H1 (cell line): ENCODE results near the gene TCF21. TPM values are rescaled to one million over a fixed set of nuclear protein-coding genes. Genes with fewer than 3 reads are reported as not detected.

Experiments
- BCL11A ChIP-seq, 2 experiments: IDR thresholded peaks; one replicate each; pipeline ENCODE4 v1.6.1; 2011; ENCODE audit warnings: low read depth in 2 of 2, low read length in 2 of 2, mild to moderate bottlenecking in 2 of 2
- CBX8 ChIP-seq: fragments of 300-800, 300-1000 bp; sonication (generic); IDR thresholded peaks from 2 replicates; pipeline ENCODE4 v1.7.1; 2016; ENCODE audit warnings: low read depth, low read length, borderline replicate concordance
- CHD1 ChIP-seq: IDR thresholded peaks from 2 replicates; pipeline ENCODE4 v1.6.1; 2012; ENCODE audit warnings: low read depth, low read length, improper control_type of control experiment
- CREB1 ChIP-seq: IDR thresholded peaks from 2 replicates; pipeline ENCODE4 v1.6.1; 2012; ENCODE audit warnings: inconsistent platforms
- HDAC6 ChIP-seq: IDR thresholded peaks from one replicate; pipeline ENCODE4 v1.7.1; 2012; ENCODE audit warnings: low read depth, mild to moderate bottlenecking, inconsistent platforms, low read length, moderate library complexity
- JUN ChIP-seq: IDR thresholded peaks from 2 replicates; pipeline ENCODE4 v1.6.1; 2011; ENCODE audit warnings: low read depth, mild to moderate bottlenecking, improper control_type of control experiment, low read length
- KDM1A ChIP-seq: fragments of 200-600, 300-600 bp; sonication (generic); IDR thresholded peaks from 2 replicates; pipeline ENCODE4 v1.7.1; 2016; ENCODE audit warnings: mild to moderate bottlenecking, low read length, borderline replicate concordance
- KDM4A ChIP-seq: IDR thresholded peaks from one replicate; pipeline ENCODE4 v1.7.1; 2012; ENCODE audit warnings: low read depth, mild to moderate bottlenecking, moderate library complexity, low read length, inconsistent platforms; ENCODE audit not compliant: severe bottlenecking
- NANOG ChIP-seq: IDR thresholded peaks from 2 replicates; pipeline ENCODE4 v1.6.1; 2011; ENCODE audit warnings: low read length, low read depth, mild to moderate bottlenecking, inconsistent platforms; ENCODE audit not compliant: insufficient read depth, poor library complexity, severe bottlenecking
- POU5F1 ChIP-seq: IDR thresholded peaks from 2 replicates; pipeline ENCODE4 v1.6.1; 2011; ENCODE audit warnings: low read depth, mild to moderate bottlenecking, low read length, moderate library complexity
- RBBP5 ChIP-seq: IDR thresholded peaks from 2 replicates; pipeline ENCODE4 v1.7.1; 2012; ENCODE audit warnings: low read depth, mild to moderate bottlenecking, inconsistent platforms, low read length, moderate library complexity, borderline replicate concordance
- RFX5 ChIP-seq: IDR thresholded peaks from 2 replicates; pipeline ENCODE4 v1.6.1; 2011; ENCODE audit warnings: low read depth, low read length, improper control_type of control experiment, borderline replicate concordance
- SIRT6 ChIP-seq: IDR thresholded peaks from one replicate; pipeline ENCODE4 v1.7.1; 2012; ENCODE audit warnings: low read length, inconsistent platforms
- SP2 ChIP-seq: IDR thresholded peaks from 2 replicates; pipeline ENCODE4 v1.6.1; 2012; ENCODE audit warnings: mild to moderate bottlenecking, low read length, inconsistent platforms
- SUZ12 ChIP-seq: fragments of 200-600 bp; sonication (generic); IDR thresholded peaks from 2 replicates; pipeline ENCODE4 v1.6.1; 2012; ENCODE audit warnings: mild to moderate bottlenecking, inconsistent platforms, low read length, moderate library complexity, mixed read lengths
- TAF1 ChIP-seq: IDR thresholded peaks from 2 replicates; pipeline ENCODE4 v1.6.1; 2011; ENCODE audit warnings: mild to moderate bottlenecking, low read depth, low read length
- TCF12 ChIP-seq: IDR thresholded peaks from 2 replicates; pipeline ENCODE4 v1.6.1; 2011; ENCODE audit warnings: low read depth, mild to moderate bottlenecking, low read length
- YY1 ChIP-seq: IDR thresholded peaks from 2 replicates; pipeline ENCODE4 v1.6.1; 2011; ENCODE audit warnings: low read depth, mild to moderate bottlenecking, low read length
- ZNF274 ChIP-seq: IDR thresholded peaks from 2 replicates; pipeline ENCODE4 v1.7.0; 2012; ENCODE audit warnings: low read length, borderline replicate concordance; ENCODE audit errors: extremely low read depth
- polyA plus RNA-seq, 7 experiments: library from polyadenylated mRNA; depleted of rRNA in 3 of 7; stranded (reverse) in 5 of 7; unstranded in 2 of 7; fragments of >200 nt in 5 of 7; fragments of 200-250 nt in 2 of 7; gene quantifications; 1 replicate in 5 of 7; 2 replicates in 1 of 7; 4 replicates in 1 of 7; pipeline versions ENCODE4 v1.2.1 to v1.2.3, GENCODE V29; 2011 to 2013; ENCODE audit warnings: missing spikeins in 2 of 7, mixed read lengths in 2 of 7
- total RNA-seq: library from RNA; stranded (reverse); fragmentation: NEBNext Ultra II Directional; extraction: Animal tissue kit (Norgen Biotek cat#: 25700); gene quantifications from 2 replicates; pipeline ENCODE4 v1.2.1, GENCODE V29; 2021
- TF ChIP-seq, protein P1 (sequence below): IDR thresholded peaks from 2 replicates; pipeline ENCODE4 v1.6.1; 2012; ENCODE audit warnings: low read length, inconsistent platforms
- TF ChIP-seq, protein P2 (sequence below): IDR thresholded peaks from 2 replicates; pipeline ENCODE4 v1.6.1; 2011; ENCODE audit warnings: low read length, improper control_type of control experiment

Gene TCF21
- total and polyA plus RNA-seq, 2 of the 8 experiments (the other 6 are each of a cell fraction or from before 2014, with no cell fraction given): 0.05 to 0.09 TPM

DNA sequence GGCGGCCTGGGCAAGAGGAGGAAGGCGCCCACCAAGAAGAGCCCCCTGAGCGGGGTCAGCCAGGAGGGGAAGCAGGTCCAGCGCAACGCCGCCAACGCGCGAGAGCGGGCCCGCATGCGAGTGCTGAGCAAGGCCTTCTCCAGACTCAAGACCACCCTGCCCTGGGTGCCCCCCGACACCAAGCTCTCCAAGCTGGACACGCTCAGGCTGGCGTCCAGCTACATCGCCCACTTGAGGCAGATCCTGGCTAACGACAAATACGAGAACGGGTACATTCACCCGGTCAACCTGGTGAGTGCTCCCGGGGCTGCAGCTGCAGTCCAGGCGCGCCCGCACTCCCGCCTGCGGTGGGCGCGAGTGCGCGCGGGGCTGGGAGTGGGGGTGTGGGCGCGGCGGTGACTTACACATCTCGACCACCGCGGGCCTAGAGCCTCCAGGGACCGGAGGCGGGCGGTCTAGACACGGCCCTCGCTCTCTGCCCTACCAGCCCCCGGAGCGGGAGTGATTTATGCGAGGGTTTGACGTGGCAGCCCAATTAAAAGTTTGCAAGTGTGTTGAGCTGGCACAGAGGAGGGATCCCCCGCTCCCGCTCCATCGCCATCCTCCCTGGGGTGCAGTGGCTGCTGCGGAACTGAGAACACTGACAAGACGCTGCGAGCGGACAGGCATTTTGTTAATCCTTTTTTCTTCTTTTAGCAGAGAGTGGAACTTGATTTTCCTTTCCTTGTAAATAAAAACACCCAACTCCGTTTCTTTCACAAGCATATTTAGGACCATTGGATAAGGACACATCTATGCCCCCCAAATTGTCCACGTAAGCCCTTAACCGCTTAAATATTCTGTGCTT, 867 bp downstream of the TCF21 start (continued):
- TF ChIP-seq KDM4A (peak; percentile 96), CHD1 (no peak), CBX8 (no peak), TAF1 (no peak), RFX5 (no peak), NANOG (no peak), HDAC6 (no peak), BCL11A (IDR thresholded peaks at IDR 0.05; ENCODE audit: low read depth in 2 of 2, low read length in 2 of 2) (no peak), KDM1A (no peak), YY1 (0 out of 2 replicates have a peak, but pooled peaks have one; percentile 12), RBBP5 (peak; percentile 92; the same call in 1 of the 2 replicates), POU5F1 (no peak), JUN (no peak), SP2 (no peak), TCF12 (no peak), SIRT6 (no peak), ZNF274 (no peak), SUZ12 (peak; percentile 97), CREB1 (no peak; the same call in 1 of the 2 replicates)
- TF ChIP-seq, protein P1, sequence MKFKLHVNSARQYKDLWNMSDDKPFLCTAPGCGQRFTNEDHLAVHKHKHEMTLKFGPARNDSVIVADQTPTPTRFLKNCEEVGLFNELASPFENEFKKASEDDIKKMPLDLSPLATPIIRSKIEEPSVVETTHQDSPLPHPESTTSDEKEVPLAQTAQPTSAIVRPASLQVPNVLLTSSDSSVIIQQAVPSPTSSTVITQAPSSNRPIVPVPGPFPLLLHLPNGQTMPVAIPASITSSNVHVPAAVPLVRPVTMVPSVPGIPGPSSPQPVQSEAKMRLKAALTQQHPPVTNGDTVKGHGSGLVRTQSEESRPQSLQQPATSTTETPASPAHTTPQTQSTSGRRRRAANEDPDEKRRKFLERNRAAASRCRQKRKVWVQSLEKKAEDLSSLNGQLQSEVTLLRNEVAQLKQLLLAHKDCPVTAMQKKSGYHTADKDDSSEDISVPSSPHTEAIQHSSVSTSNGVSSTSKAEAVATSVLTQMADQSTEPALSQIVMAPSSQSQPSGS: no peak
- TF ChIP-seq, protein P2, sequence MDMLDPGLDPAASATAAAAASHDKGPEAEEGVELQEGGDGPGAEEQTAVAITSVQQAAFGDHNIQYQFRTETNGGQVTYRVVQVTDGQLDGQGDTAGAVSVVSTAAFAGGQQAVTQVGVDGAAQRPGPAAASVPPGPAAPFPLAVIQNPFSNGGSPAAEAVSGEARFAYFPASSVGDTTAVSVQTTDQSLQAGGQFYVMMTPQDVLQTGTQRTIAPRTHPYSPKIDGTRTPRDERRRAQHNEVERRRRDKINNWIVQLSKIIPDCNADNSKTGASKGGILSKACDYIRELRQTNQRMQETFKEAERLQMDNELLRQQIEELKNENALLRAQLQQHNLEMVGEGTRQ: no peak
